Ovary (tissue), 3 donors: ENCODE results near the gene RBFOX2.
"Not testable (repeated sequence)": the region's sequence is repeated elsewhere in the genome, so short reads cannot be mapped to it uniquely, and the experiment has no call there.

Experiments
- CTCF ChIP-seq, 3 donors: fragments of 450-650 bp in 2 of 3; fragments of 200-600 bp in 1 of 3; IDR thresholded peaks; one replicate each; pipeline versions ENCODE4 v1.5.1 to v1.8.0; 2016 to 2022; ENCODE audit warnings: antibody characterized with exemption in 3 of 3, mild to moderate bottlenecking in 1 of 3
- EP300 ChIP-seq: sonication (generic); formaldehyde crosslinking; IDR thresholded peaks from one replicate; pipeline ENCODE4 v1.6.1; 2017; ENCODE audit warnings: antibody characterized with exemption
- POLR2A ChIP-seq: fragments of 450-650 bp; IDR thresholded peaks from one replicate; pipeline ENCODE4 v1.6.1; 2017; ENCODE audit warnings: antibody characterized with exemption, mild to moderate bottlenecking, moderate library complexity
- donor health status: DM: no; HTN: no; CAD: no.

GRCh38 chr22:35993727-35994126 is 34.9 kb downstream of the RBFOX2 start:
- not testable (repeated sequence) for TF ChIP-seq EP300; CTCF (IDR thresholded peaks at IDR 0.05); POLR2A
